Uterus (tissue), 4 donors: ENCODE data around the gene NPL. TPM values are rescaled to one million over a fixed set of nuclear protein-coding genes. Genes with fewer than 3 reads are reported as not detected.

Experiments
- DNase-seq, 2 donors: peaks; one replicate each; pipeline ENCODE4 v3.0.0-alpha.2; 2019 to 2020
- H3K27ac ChIP-seq, 2 donors: fragments of 200-600 bp; sonication (generic); 1 replicate in 1 of 2; 2 replicates in 1 of 2; pipeline ENCODE4 v1.5.1; 2016 to 2018
- H3K27me3 ChIP-seq, 2 donors: fragments of 200-600 bp; sonication (generic); one replicate each; pipeline ENCODE4 v1.5.1; 2018 to 2019; ENCODE audit warnings: control low read depth in 1 of 2
- H3K36me3 ChIP-seq, 2 donors: fragments of 200-600 bp; sonication (generic); one replicate each; pipeline ENCODE4 v1.5.1; 2019; ENCODE audit warnings: control low read depth in 1 of 2
- H3K4me1 ChIP-seq, 2 donors: fragments of 200-600 bp; sonication (generic); one replicate each; pipeline ENCODE4 v1.5.1; 2018 to 2019; ENCODE audit warnings: control low read depth in 1 of 2
- H3K4me3 ChIP-seq, 2 donors: fragments of 200-600 bp; sonication (generic); 1 replicate in 1 of 2; 2 replicates in 1 of 2; pipeline ENCODE4 v1.5.1; 2018 to 2019; ENCODE audit warnings: mild to moderate bottlenecking in 1 of 2
- H3K9me3 ChIP-seq, 2 donors: fragments of 200-600 bp; sonication (generic); one replicate each; pipeline ENCODE4 v1.5.1; 2019; ENCODE audit warnings: control low read depth in 1 of 2
- CTCF ChIP-seq, 4 experiments: fragments of 200-600 bp in 2 of 4; fragments of 450-650 bp in 2 of 4; sonication (generic) in 2 of 4; IDR thresholded peaks; one replicate each; pipeline ENCODE4 v1.5.1; 2016 to 2019; ENCODE audit warnings: antibody characterized with exemption in 4 of 4, mild to moderate bottlenecking in 2 of 4, moderate library complexity in 1 of 4
- POLR2A ChIP-seq, 2 donors: fragments of 450-650 bp; IDR thresholded peaks; one replicate each; pipeline ENCODE4 v1.6.1; 2016; ENCODE audit warnings: antibody characterized with exemption in 2 of 2, mild to moderate bottlenecking in 1 of 2, moderate library complexity in 1 of 2
- intact Hi-C: fragments of 100-400 bp; cut with DNase I; formaldehyde crosslinking; loops from one replicate; pipeline ENCODE4 v1.15.1; 2023; ENCODE audit warnings: low total_unique reads
- total RNA-seq, 4 donors: library from RNA; depleted of rRNA in 3 of 4; stranded (reverse); fragments of >200 nt in 3 of 4; gene quantifications; one replicate each; pipeline versions ENCODE4 v1.1.0 to v1.2.4, GENCODE V29; 2014 to 2023
- donor health status: DM: yes; HTN: yes; CAD: no.

NPL gene
- total RNA-seq, 4 donors from 2014 or later, result 0.29 to 9.9 (median 4.4) TPM

- no peak for TF ChIP-seq CTCF (IDR thresholded peaks at IDR 0.05)
- TF ChIP-seq POLR2A (IDR thresholded peaks at IDR 0.05), result no peak
- H3K27me3 ChIP-seq, result no peaks in the 10 kb centered on the region
- H3K4me3 ChIP-seq, result no peak overlapping the region
- intact Hi-C loops, result no loop called here
- no peak for DNase-seq
- H3K36me3 ChIP-seq, result no peaks in the 10 kb centered on the region
- H3K27ac ChIP-seq, result no peak overlapping the region
- no peaks in the 10 kb centered on the region for H3K4me1 ChIP-seq
- no peaks in the 10 kb centered on the region for H3K9me3 ChIP-seq
Measured at GRCh38 chr1:182863940-182864339, 74.4 kb downstream of the NPL start.

- no peak overlapping the region for H3K27ac ChIP-seq
- intact Hi-C loops, result no loop called here
- H3K36me3 ChIP-seq, result no peaks in the 10 kb centered on the region
- H3K4me1 ChIP-seq, result no peaks in the 10 kb centered on the region
- H3K4me3 ChIP-seq, result no peak overlapping the region
- no peaks in the 10 kb centered on the region for H3K9me3 ChIP-seq
- no peak for DNase-seq
- H3K27me3 ChIP-seq, result no peaks in the 10 kb centered on the region
- TF ChIP-seq POLR2A (IDR thresholded peaks at IDR 0.05), result no peak
- TF ChIP-seq CTCF (IDR thresholded peaks at IDR 0.05), result no peak
Measured at GRCh38 chr1:182867861-182868260, 78.3 kb downstream of the NPL start.

- intact Hi-C loops, result no loop called here
- H3K36me3 ChIP-seq, result no peaks in the 10 kb centered on the region
Measured at GRCh38 chr1:182869241-182869666, 79.7 kb downstream of the NPL start.

GRCh38 chr1:182872881-182873280 lies 83.3 kb downstream of the NPL start:
- H3K4me3 ChIP-seq, result no peak overlapping the region
- no peaks in the 10 kb centered on the region for H3K36me3 ChIP-seq
- no peaks in the 10 kb centered on the region for H3K27me3 ChIP-seq
- H3K4me1 ChIP-seq, result no peaks in the 10 kb centered on the region
- no peak for DNase-seq
- no peak overlapping the region for H3K27ac ChIP-seq
- intact Hi-C loops, result no loop called here
- TF ChIP-seq CTCF (IDR thresholded peaks at IDR 0.05) (no peak), POLR2A (IDR thresholded peaks at IDR 0.05) (no peak)
- H3K9me3 ChIP-seq, result no peaks in the 10 kb centered on the region

More at GRCh38 chr1:182869241-182869666, 79.7 kb downstream of the NPL start:
- H3K9me3 ChIP-seq, result no peaks in the 10 kb centered on the region
- H3K4me1 ChIP-seq, result no peaks in the 10 kb centered on the region
- no peaks in the 10 kb centered on the region for H3K27me3 ChIP-seq
- H3K4me3 ChIP-seq, result no peak overlapping the region
- no peak for TF ChIP-seq CTCF (IDR thresholded peaks at IDR 0.05)
- TF ChIP-seq POLR2A (IDR thresholded peaks at IDR 0.05), result no peak
- no peak for DNase-seq
- no peak overlapping the region for H3K27ac ChIP-seq

- H3K36me3 ChIP-seq, result no peaks in the 10 kb centered on the region
- no peak for DNase-seq
- no peaks in the 10 kb centered on the region for H3K9me3 ChIP-seq
- H3K4me3 ChIP-seq, result no peak overlapping the region
- TF ChIP-seq POLR2A (IDR thresholded peaks at IDR 0.05) (no peak), CTCF (IDR thresholded peaks at IDR 0.05) (no peak)
- intact Hi-C loops, result no loop called here
- H3K4me1 ChIP-seq, result no peaks in the 10 kb centered on the region
- H3K27me3 ChIP-seq, result no peaks in the 10 kb centered on the region
- H3K27ac ChIP-seq, result no peak overlapping the region
Measured at GRCh38 chr1:182875889-182876288, 86.3 kb downstream of the NPL start.
